Esophagus squamous epithelium (tissue), 4 donors: ENCODE measurements around the gene LNPK.

Source experiments
- CTCF ChIP-seq, 6 experiments: fragments of 450-650 bp in 4 of 6; fragments of 200-600 bp in 2 of 6; sonication (generic) in 2 of 6; IDR thresholded peaks; one replicate each; pipeline ENCODE4 v1.5.1; 2016 to 2019; ENCODE audit warnings: antibody characterized with exemption in 6 of 6, mild to moderate bottlenecking in 4 of 6, moderate library complexity in 4 of 6
- POLR2A ChIP-seq, 4 donors: fragments of 450-650 bp; IDR thresholded peaks; one replicate each; pipeline ENCODE4 v1.6.1; 2017; ENCODE audit warnings: antibody characterized with exemption in 4 of 4, mild to moderate bottlenecking in 4 of 4, moderate library complexity in 3 of 4

- TF ChIP-seq POLR2A (IDR thresholded peaks at IDR 0.05) (no peak), CTCF (IDR thresholded peaks at IDR 0.05) (no peak)
Observed at GRCh38 chr2:175929850-175930249, 72.2 kb downstream of the LNPK start.
